Esophagus squamous epithelium (tissue), 4 donors: ENCODE data around the gene DYRK1B.

Experiments
- CTCF ChIP-seq, 6 experiments: fragments of 450-650 bp in 4 of 6; fragments of 200-600 bp in 2 of 6; sonication (generic) in 2 of 6; IDR thresholded peaks; one replicate each; pipeline ENCODE4 v1.5.1; 2016 to 2019; ENCODE audit warnings: antibody characterized with exemption in 6 of 6, mild to moderate bottlenecking in 4 of 6, moderate library complexity in 4 of 6
- POLR2A ChIP-seq, 4 donors: fragments of 450-650 bp; IDR thresholded peaks; one replicate each; pipeline ENCODE4 v1.6.1; 2017; ENCODE audit warnings: antibody characterized with exemption in 4 of 4, mild to moderate bottlenecking in 4 of 4, moderate library complexity in 3 of 4

- TF ChIP-seq POLR2A (IDR thresholded peaks at IDR 0.05) (no peak), CTCF (IDR thresholded peaks at IDR 0.05) (no peak)
Measured at GRCh38 chr19:39826311-39826945, 7.5 kb downstream of the DYRK1B start.
